GM12872 (cell line): ENCODE results near the gene FAN1.

Source experiments
- CTCF ChIP-seq: IDR thresholded peaks from 3 replicates; pipeline ENCODE4 v1.5.1; 2011; ENCODE audit warnings: low read depth, mild to moderate bottlenecking, low read length, moderate library complexity; ENCODE audit not compliant: insufficient read depth

The FAN1 gene

GRCh38 chr15:30927148-30927761, 23.5 kb downstream of the FAN1 start:
- TF ChIP-seq CTCF, result no peak

- TF ChIP-seq CTCF, result no peak
Measured at GRCh38 chr15:30928076-30928475, 24.4 kb downstream of the FAN1 start.

GRCh38 chr15:30929064-30929669, 25.5 kb downstream of the FAN1 start:
- TF ChIP-seq CTCF, result no peak

- no peak for TF ChIP-seq CTCF
Measured at GRCh38 chr15:30929982-30930381, 26.3 kb downstream of the FAN1 start.

GRCh38 chr15:30930422-30930821, 26.7 kb downstream of the FAN1 start:
- no peak for TF ChIP-seq CTCF

- TF ChIP-seq CTCF, result no peak
Measured at GRCh38 chr15:30933293-30933692, 29.6 kb downstream of the FAN1 start.

GRCh38 chr15:30939161-30939560, 35.4 kb downstream of the FAN1 start:
- TF ChIP-seq CTCF, result no peak
